MG63 (cell line): Measurements from ENCODE around the gene NEURL1. TPM values are rescaled to one million over a fixed set of nuclear protein-coding genes. Genes with fewer than 3 reads are reported as not detected.

Experiments used
- DNase-seq: peaks from one replicate; pipeline ENCODE4 v3.0.0-alpha.2; 2020
- H3K27me3 ChIP-seq: fragments of 250-450 bp; sonication (Bioruptor Pico); 2 replicates; pipeline ENCODE4 v1.5.1; 2020; ENCODE audit warnings: mild to moderate bottlenecking, moderate library complexity
- H3K36me3 ChIP-seq: fragments of 250-450 bp; sonication (Bioruptor Pico); 2 replicates; pipeline ENCODE4 v1.5.1; 2020; ENCODE audit warnings: mild to moderate bottlenecking, moderate library complexity
- H3K4me3 ChIP-seq: fragments of 250-450 bp; sonication (Bioruptor Pico); 2 replicates; pipeline ENCODE4 v1.5.1; 2020; ENCODE audit warnings: mild to moderate bottlenecking, moderate library complexity
- H3K9me3 ChIP-seq: fragments of 250-450 bp; sonication (Bioruptor Pico); 2 replicates; pipeline ENCODE4 v1.5.1; 2020; ENCODE audit warnings: mild to moderate bottlenecking, moderate library complexity
- total RNA-seq: library from RNA; depleted of rRNA; stranded (reverse); fragments of >200 nt; shearing (Covaris generic); gene quantifications from 2 replicates; pipeline ENCODE4 v1.2.3, GENCODE V29; 2014; ENCODE audit warnings: low replicate concordance

The NEURL1 gene
- total RNA-seq, 1 experiment from 2014 or later: not detected

DNA sequence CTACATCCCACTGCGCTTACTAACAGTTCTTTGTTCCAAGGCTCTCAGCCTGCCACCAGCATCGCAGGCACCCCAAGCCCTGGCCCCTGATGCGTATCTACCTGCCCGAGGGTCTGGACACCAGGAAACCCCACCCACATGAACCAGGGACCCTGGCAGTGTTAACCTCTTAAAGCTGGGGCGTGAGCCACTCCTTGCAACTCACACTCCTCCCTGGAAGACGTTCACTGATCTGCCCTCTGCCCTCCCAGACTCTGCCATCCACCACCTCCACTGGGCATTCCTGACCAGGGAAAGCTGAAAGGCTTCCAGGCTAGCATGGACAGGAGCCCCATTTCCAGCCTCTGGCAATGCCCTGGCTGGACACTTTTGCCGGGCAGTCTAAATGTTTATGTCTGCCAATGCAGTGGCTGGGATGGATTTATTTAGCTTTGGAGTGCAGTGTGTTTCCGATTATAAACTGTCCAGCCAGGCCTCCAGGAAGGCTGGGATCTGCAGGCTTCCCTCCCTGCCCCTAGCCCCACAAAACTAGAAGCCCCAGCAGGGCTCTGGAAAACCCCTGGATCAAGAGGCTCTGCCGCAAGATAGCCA is 117.5 kb downstream of the NEURL1 start:
- H3K9me3 ChIP-seq: no peaks in the 10 kb centered on the region
- H3K36me3 ChIP-seq: peaks cover 61% of the 10 kb centered on the region
- no peak overlapping the region for H3K4me3 ChIP-seq
- no peak for DNase-seq
- H3K27me3 ChIP-seq: no peaks in the 10 kb centered on the region

DNA sequence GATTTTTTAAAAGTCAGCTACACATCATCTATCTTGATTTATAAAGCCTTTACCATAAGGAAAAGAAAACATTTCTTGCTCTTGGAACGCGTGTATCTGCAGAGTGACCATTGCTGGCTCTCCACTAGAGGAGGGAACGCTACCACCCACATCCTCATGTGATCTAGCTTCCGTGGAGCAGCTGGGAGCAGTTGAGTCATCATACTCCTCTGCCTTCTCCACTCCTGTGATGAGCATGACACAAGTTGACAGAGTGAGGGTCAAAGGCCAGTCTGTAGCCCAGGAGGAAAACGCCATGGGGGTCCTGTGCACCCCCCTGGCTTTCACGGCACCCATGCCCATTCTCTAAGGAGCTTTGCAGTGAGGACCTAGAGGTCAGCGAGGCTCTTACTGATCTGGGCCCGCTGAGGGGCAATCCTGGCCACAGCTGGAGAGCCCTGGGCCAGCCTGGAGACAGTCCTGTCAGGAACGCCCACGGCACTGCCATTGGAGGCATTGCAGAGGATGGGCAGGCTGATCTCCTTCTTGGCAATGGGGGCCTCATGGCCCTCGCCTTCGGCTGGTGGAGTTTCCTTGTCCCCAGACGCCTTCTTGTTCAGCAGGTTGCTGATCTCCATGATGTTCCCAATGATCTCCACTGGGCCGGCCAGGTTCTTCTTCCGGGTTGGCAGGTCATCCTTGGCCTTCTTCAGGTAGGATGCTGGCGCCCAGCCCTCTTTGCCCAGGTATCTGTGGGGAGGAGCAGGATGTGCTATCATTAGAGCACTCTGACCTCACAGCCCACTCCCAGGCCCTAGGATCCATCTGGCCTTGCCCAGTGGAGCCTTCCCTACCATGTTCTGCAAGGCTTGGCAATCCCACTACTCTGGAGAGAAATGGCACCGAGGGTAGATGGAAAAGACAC is 119.2 kb downstream of the NEURL1 start:
- no peak for DNase-seq
- Histone ChIP-seq H3K9me3 (no peaks in the 10 kb centered on the region), H3K36me3 (peaks cover 68% of the 10 kb centered on the region), H3K4me3 (no peak overlapping the region), H3K27me3 (no peaks in the 10 kb centered on the region)

DNA sequence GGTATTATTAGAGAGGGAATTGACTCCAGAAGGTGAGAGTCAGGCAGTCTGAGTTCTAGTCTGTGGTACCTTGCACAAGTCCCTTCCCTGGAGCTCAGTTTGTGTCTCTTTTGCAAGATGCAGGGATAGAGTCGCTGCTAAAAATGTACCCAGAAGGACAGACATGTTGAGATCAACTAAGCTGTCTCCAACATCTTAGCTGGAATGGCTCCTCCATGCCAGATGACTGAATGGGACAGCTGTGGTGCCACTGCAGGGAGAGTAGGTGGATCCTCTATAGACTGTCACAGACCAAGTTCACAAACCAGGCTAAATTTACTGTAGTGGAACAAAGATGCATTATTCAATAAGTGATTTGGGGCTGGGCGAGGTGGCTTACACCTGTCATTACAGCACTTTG is 120.1 kb downstream of the NEURL1 start:
- Histone ChIP-seq H3K9me3 (no peaks in the 10 kb centered on the region), H3K36me3 (peaks cover 75% of the 10 kb centered on the region), H3K27me3 (no peaks in the 10 kb centered on the region), H3K4me3 (no peak overlapping the region)
- DNase-seq: no peak

DNA sequence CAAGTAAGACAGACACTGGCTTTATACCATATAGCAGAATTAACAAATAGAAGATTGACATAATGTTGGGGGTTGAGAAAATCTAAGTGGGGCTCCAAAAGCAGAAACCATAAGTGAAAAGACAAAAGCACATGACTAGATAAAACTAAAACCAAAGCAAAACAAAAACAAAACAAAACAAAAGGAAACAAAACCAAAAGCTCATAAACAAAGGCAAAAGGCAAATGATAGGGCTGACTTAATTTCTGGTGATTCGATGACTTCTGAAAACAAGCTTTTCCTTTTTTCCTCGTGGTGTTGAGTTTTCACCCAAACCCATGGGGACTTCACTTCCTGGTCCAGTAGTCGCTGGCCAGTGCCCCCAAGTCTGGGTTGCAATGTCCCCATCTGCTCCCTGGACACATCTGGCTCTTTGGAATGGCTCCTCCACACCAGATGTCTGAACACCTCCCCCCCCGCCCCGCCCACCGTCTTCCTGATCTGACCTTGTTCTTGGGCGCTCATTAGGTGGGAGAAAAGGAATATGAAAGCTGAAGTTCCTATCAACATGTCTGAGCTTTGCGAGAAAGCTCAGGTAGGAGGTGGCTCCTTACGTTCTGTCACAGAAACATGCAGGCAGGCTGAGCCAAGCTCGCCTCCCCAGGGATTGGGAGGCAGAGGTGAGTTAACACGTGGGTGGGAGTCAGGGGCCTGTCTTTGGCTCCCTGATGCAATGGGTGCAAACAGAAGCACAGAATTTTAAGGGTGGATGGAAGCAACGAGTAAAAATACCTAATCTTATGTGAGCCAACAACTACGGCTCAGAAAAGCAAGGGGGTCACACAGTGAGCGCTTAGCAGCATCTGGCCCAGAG is 121.0 kb downstream of the NEURL1 start:
- peaks cover 76% of the 10 kb centered on the region for H3K36me3 ChIP-seq
- no peak for DNase-seq
- no peaks in the 10 kb centered on the region for H3K9me3 ChIP-seq
- H3K4me3 ChIP-seq: no peak overlapping the region
- H3K27me3 ChIP-seq: no peaks in the 10 kb centered on the region

DNA sequence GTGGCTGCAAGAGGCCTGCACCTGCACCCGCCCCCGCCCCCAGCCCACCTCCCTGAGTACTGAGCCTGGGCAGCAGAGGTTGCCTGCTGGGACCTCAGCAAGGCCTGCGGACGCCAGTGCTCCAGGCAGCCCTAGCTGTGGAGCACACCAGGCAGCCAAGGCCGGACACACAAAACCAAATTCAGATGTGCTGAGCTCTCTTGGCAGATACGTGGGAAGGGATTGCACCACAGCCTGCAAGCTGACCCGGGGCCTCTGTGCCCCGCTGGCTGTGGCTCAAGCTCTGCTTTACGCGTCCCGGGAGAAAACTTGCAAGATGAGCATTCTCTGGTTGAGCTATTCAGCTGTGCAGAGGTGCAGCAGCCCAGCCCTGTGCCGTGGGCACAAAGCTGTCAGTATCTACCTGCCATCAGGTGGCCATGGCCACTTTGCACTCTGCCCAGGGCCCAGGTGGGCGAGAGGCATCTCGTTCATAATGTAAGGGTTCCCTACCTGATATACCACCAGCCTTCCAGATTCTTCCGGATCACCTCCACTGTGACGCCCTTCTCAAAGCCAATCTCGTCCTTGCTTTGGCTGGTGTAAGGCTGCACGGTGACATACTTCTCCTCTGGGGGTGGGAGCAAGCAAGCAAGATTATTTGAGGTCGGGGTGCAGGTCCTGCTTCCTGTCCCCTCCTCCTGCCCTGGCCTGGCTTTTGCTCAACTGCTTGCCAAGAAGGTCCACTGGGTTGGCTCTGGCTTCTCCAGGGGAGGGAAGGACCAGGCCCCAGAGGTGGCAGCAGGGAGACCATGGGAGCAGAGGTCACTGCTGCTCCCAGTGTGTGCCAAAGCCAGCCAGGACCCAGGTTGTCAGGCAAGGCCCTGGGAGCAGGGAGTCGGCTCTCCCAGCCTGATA is 123.4 kb downstream of the NEURL1 start:
- peak; percentile 28 for DNase-seq
- Histone ChIP-seq H3K9me3 (no peaks in the 10 kb centered on the region), H3K36me3 (peaks cover 74% of the 10 kb centered on the region), H3K27me3 (no peaks in the 10 kb centered on the region), H3K4me3 (no peak overlapping the region)

DNA sequence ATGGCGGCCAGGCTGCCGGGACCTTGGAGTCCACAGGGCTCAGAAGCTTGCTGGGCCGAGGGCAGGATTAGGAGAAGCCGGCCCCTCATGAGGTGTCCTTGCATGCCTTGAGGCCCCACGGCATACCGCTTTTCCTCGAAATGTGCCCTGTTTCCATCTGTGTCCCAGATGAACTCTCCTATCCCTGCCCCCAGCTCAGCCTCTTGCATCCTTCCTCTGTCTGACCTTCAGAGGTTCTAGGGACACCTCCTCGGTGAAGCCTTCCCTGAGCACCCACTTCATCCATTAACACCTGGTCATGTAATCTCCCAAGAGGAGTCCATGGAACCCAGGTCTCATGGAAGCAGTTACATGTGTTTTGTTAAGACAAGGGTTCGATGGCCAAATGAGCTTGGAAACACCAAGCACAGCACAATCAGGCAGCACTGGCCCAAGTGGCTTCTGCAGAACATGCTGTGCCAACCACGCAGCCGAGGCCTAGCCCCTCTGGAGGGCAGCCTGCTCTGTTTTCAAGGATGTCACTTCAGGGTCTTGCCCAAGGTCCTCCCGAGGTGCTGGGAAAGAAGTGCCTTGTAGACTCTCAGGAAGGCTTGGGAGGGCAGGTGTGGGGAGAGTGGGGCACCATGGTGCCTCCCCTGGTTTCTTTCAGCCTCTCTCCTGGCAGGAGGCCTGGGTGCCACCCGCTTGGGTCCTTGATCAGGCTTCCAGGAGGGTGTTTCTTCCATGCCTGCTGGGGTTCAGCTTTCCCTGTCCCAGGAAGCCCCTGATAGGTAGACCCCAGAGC is 124.3 kb downstream of the NEURL1 start:
- Histone ChIP-seq H3K9me3 (no peaks in the 10 kb centered on the region), H3K4me3 (no peak overlapping the region), H3K27me3 (no peaks in the 10 kb centered on the region), H3K36me3 (peaks cover 69% of the 10 kb centered on the region)
- DNase-seq: no peak

DNA sequence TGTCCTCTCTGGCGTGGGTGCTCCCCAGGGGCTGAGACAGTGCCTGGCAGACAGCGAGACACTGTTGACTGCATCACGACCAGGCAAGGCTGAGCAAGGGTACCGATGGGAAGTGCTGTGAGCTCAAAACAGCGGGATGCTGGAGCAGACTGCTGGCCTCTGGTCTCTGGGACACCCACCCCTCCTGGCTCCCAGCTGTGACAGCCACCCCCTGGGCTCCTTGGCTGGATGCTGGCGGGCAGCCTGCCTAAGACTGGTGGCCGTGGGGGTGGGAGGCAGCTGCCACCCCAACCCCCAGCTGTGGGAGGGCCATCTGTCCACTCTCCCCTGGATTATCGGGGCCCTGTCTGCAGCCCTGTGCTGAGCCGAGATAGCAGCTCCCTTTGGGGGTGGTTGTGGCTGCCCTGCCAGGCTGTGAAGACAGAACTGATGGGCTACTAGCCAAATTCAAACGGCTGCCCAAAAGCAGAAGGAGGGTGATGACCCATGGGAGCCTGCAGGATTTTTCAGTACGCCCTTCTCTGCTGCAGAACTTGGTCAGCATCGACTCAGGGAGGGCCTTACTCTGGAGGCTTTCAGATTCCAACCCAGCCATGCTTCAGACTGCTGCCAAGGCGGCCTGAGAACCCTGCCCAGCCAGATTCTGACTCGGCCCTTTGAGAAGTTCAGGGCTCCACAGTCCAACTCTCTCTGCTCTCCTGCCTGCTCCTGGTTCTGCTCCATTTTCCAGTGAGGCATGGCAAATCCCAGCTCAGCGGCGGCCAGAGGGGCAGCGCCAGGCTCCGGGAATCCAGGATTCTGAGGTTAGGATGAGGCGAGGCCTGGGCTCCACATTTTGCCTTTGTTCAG is 125.3 kb downstream of the NEURL1 start:
- DNase-seq: peak; percentile 23
- no peak overlapping the region for H3K4me3 ChIP-seq
- H3K9me3 ChIP-seq: no peaks in the 10 kb centered on the region
- no peaks in the 10 kb centered on the region for H3K27me3 ChIP-seq
- H3K36me3 ChIP-seq: peaks cover 67% of the 10 kb centered on the region

DNA sequence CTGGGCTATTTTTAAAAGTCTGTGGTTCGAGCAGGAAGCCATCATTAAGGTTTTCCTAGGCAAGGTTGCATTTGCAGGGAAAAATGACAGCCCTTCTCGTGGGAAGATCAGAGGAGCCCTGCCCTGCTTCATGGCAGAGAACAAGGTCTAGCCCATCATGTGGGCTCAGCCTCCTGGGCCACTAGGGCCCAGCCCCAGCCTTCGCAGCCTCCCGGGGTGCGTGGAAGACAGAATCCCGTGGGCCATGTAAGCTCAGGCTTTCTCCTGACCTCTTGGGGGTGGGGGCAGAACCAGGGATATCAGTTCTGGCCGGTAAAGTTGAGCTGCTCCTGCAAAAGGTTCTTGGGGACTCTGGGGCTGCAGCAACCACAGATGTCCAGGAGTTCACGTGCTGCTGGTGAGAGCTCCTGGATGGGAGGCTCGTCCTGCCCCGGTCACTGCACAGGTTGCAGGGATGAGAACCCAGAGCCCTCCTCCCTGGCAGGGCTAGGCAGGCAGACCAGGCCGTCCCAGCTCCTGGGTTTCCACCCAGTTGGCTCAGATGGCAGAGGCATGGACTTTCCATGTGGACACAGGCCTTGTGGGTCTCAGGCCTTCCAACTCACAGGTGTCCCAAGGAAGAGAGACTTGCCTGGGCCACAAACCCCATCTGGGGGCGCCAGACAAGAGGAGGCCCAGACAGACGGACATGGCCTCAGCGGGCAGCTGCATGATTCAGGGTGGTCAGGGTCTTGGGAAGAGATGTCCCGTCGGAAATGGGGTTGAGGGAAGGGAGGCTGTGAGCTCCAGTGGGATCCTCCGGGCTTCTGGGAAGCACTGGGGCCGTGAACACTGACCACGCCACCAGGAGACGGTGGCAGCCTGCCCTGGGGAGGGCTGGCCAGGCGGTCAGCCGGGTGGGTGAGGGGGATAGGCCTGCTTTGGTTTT is 126.2 kb downstream of the NEURL1 start:
- DNase-seq: no peak
- Histone ChIP-seq H3K9me3 (no peaks in the 10 kb centered on the region), H3K4me3 (no peak overlapping the region), H3K36me3 (peaks cover 67% of the 10 kb centered on the region), H3K27me3 (no peaks in the 10 kb centered on the region)

DNA sequence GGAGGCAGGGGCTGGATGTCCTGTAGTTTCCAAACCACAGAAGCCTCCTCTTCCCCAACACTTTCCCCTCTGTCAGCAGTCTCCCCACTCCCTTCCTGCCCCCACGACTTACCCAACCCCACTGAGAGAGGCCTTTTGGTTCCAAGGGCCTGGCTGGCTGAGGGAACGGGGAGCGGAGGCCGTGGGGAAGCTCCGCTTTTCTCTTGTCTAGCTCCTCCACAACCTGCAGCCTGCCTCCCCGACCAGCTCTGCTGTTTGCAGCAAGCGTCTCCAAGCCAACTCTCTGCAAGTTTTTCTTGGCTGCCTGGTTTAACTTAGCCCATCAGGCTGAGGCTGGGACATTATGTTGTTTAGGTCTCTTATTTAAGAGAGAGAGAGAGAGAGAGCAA is 126.8 kb downstream of the NEURL1 start:
- no peak for DNase-seq
- H3K9me3 ChIP-seq: no peaks in the 10 kb centered on the region
- H3K36me3 ChIP-seq: peaks cover 70% of the 10 kb centered on the region
- H3K4me3 ChIP-seq: no peak overlapping the region
- no peaks in the 10 kb centered on the region for H3K27me3 ChIP-seq

DNA sequence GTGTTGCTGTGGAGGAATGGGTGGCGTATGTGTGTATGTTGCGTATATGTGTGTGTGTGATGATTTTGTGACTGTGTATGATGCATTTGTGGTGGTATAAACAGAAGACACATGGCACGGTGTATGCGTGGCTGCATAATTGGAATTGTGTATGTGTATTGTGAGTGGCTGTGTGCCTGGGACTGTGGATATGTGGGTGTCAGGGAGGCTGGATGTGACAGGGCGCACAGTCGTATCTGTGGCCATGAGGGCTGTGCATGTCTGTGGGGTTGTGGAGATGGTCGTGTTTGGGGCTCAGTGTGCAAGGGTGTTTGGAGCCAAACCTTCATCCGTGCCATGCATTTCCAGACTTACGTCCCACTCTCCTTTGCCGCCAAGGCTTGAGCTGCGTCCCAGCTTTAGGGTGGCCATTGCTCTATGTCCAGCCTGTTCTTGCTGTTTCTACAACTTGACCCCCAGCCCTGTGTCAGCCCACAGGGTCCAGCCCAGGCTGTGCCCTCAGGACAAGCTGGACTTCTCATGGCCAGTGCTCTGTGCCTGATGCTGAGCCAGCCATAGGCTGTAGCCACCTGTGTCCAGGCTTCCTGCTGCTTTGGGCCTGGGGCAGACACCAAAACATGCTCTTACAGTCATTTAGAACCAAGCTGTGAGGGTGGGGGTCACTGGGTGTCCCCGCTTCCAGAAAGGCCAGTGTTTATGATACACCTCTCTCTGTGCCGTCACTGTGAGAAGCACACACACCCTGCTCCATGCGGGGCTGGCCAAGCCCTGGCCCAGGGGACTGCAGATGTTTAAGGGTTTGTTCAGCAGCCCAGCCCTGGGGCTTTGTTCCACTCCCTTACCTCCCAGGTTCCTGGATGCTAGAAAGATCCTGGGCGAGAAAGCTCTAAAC is 127.6 kb downstream of the NEURL1 start:
- Histone ChIP-seq H3K9me3 (no peaks in the 10 kb centered on the region), H3K4me3 (no peak overlapping the region), H3K36me3 (peaks cover 73% of the 10 kb centered on the region), H3K27me3 (no peaks in the 10 kb centered on the region)
- DNase-seq: no peak

DNA sequence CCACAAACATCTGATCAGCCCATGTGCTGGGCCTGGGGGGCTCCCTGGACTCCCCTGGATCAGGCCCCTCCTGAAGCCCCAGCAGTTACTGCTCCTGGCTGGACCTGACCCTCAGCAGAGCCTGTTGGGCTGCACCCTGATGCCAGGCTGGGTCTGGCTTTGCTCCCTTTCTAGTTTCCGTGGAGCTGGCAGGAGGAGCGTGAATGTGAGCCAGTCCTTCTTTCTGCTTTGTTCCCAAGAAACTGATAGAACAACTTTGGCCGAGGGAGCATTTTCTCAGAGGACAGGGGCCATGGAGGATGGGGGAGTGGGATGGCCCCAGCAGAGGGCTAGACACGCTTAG is 128.2 kb downstream of the NEURL1 start:
- Histone ChIP-seq H3K4me3 (no peak overlapping the region), H3K27me3 (no peaks in the 10 kb centered on the region), H3K36me3 (peaks cover 71% of the 10 kb centered on the region), H3K9me3 (no peaks in the 10 kb centered on the region)
- DNase-seq: no peak

DNA sequence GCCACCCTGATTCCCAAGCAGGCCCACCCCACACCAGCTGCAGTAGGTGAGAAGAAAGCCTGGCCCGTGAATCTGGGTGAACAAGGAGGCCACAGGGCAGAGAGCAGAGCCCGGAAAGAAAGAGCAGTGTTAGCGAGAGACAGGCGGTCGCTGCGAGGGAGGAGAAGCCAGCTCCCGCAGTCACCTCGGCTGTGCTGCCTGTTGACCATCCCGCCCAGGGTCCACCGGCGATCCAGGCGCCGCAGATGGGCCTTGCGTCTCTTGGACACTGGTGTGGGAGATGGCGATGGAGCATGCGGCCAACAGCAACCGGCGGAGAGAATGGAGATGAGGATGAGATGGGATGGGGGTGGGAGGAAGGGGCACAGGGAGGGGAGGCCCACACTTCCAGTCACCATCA is 128.8 kb downstream of the NEURL1 start:
- H3K9me3 ChIP-seq: no peaks in the 10 kb centered on the region
- DNase-seq: no peak
- peaks cover 74% of the 10 kb centered on the region for H3K36me3 ChIP-seq
- no peak overlapping the region for H3K4me3 ChIP-seq
- no peaks in the 10 kb centered on the region for H3K27me3 ChIP-seq

DNA sequence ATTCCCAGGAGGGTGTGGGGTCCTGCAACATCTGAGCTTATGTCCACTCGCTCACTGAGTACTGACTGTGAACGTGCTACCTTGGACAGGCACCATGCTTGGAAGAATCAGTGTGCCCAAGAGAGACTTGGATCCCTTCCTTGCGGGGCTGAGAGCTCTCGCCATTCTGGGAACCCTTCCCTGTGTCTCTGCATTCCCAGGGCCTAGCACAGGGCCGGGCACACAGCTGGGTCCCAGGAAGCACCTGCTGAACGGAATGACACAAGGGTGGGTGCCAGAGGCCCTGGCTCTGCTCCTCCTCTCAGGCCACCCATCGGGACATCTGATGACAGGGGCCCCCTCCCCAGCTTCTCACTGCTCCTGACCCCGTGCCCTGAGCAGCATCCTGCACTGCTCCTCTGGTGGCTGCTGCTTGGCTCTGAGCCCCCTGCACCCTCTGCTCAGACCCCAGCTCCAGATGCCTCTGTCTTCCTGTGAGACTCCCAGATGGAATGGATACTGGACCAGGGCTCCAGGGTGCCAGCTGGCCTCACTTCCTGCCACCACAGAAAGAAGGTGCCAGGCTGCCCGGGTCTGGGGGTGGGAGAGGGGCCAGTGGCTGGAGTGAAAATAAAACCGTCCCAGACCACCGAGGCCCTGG is 129.6 kb downstream of the NEURL1 start:
- DNase-seq: no peak
- peaks cover 71% of the 10 kb centered on the region for H3K36me3 ChIP-seq
- no peaks in the 10 kb centered on the region for H3K27me3 ChIP-seq
- no peak overlapping the region for H3K4me3 ChIP-seq
- no peaks in the 10 kb centered on the region for H3K9me3 ChIP-seq
